ENCODE measurements around the gene JOSD1.

The JOSD1 gene

GRCh38 chr22:38694049-38694448 lies 6.7 kb downstream of the JOSD1 start:
- Histone ChIP-seq H2BK120ac (ENCODE audit: insufficient read depth, low read length, poor library complexity) (no peak overlapping the region), H3K14ac (ENCODE audit: low read length) (no peak overlapping the region), H3K36me3 (ENCODE audit: control insufficient read depth in 1 of 2, insufficient read depth in 2 of 2, low read length in 2 of 2) (peaks cover 9 to 17% of the 10 kb centered on the region in 2 experiments), H4K8ac (ENCODE audit: low read depth, low read length) (no peak overlapping the region), H4K12ac (ENCODE audit: low read depth, low read length) (no peak overlapping the region), H3K27me3 (ENCODE audit: insufficient read depth, low read length) (no peaks in the 10 kb centered on the region), H3K9ac (ENCODE audit: low read length) (no peak overlapping the region), H3K79me2 (ENCODE audit: control insufficient read depth, insufficient read depth, low read length, poor library complexity) (no peaks in the 10 kb centered on the region), H3K27ac (ENCODE audit: low read depth, low read length) (no peak overlapping the region), H3K79me1 (ENCODE audit: low read length) (no peaks in the 10 kb centered on the region), H4K91ac (ENCODE audit: low read depth, low read length) (no peak overlapping the region), H2BK12ac (ENCODE audit: low read length) (no peak overlapping the region), H3K4me1 (ENCODE audit: control insufficient read depth in 1 of 2, insufficient read depth in 2 of 2, low read length in 2 of 2) (peaks cover 2 to 10% of the 10 kb centered on the region in 2 experiments), H2AFZ (ENCODE audit: insufficient read depth, low read length, poor library complexity) (no peak overlapping the region), H2BK5ac (ENCODE audit: low read depth, low read length, poor library complexity) (no peak overlapping the region), H3K23ac (ENCODE audit: low read length) (no peak overlapping the region), H3K4me2 (ENCODE audit: low read length) (no peak overlapping the region), H2AK5ac (ENCODE audit: low read length) (no peak overlapping the region), H3K18ac (ENCODE audit: low read length) (no peak overlapping the region), H3K9me3 (ENCODE audit: insufficient read depth, low read depth, low read length) (no peaks in the 10 kb centered on the region), H3K4me3 (ENCODE audit: low read depth, low read length) (no peak overlapping the region), H3K4ac (ENCODE audit: low read depth, low read length) (no peak overlapping the region)
- DNase-seq, result peak; percentile 49 to 66
- WGBS (ENCODE audit: extremely low coverage, insufficient coverage, insufficient read length), result no CpG with 5 or more reads among the region's 2 CpGs

- Histone ChIP-seq H4K8ac (ENCODE audit: low read depth, low read length) (no peak overlapping the region), H4K91ac (ENCODE audit: low read depth, low read length) (no peak overlapping the region), H3K4me3 (ENCODE audit: low read depth, low read length) (no peak overlapping the region), H3K18ac (ENCODE audit: low read length) (no peak overlapping the region), H2AK5ac (ENCODE audit: low read length) (no peak overlapping the region), H2AFZ (ENCODE audit: insufficient read depth, low read length, poor library complexity) (no peak overlapping the region), H4K12ac (ENCODE audit: low read depth, low read length) (no peak overlapping the region), H3K14ac (ENCODE audit: low read length) (no peak overlapping the region), H3K9ac (ENCODE audit: low read length) (no peak overlapping the region), H2BK120ac (ENCODE audit: insufficient read depth, low read length, poor library complexity) (no peak overlapping the region), H3K9me3 (ENCODE audit: insufficient read depth, low read depth, low read length) (no peaks in the 10 kb centered on the region), H3K79me2 (ENCODE audit: control insufficient read depth, insufficient read depth, low read length, poor library complexity) (no peaks in the 10 kb centered on the region), H3K4me1 (ENCODE audit: control insufficient read depth in 1 of 2, insufficient read depth in 2 of 2, low read length in 2 of 2) (no peaks in the 10 kb centered on the region), H3K23ac (ENCODE audit: low read length) (no peak overlapping the region), H2BK12ac (ENCODE audit: low read length) (no peak overlapping the region), H3K36me3 (ENCODE audit: control insufficient read depth in 1 of 2, insufficient read depth in 2 of 2, low read length in 2 of 2) (peaks cover 33 to 55% of the 10 kb centered on the region in 2 experiments), H3K4ac (ENCODE audit: low read depth, low read length) (no peak overlapping the region), H3K79me1 (ENCODE audit: low read length) (no peaks in the 10 kb centered on the region), H3K27ac (ENCODE audit: low read depth, low read length) (no peak overlapping the region), H3K27me3 (ENCODE audit: insufficient read depth, low read length) (no peaks in the 10 kb centered on the region), H3K4me2 (ENCODE audit: low read length) (no peak overlapping the region), H2BK5ac (ENCODE audit: low read depth, low read length, poor library complexity) (no peak overlapping the region)
- DNase-seq, result no peak
- no CpG with 5 or more reads among the region's 1 CpG for WGBS (ENCODE audit: extremely low coverage, insufficient coverage, insufficient read length)
These were observed 11.1 kb downstream of the JOSD1 start for GRCh38 chr22:38689651-38690050.

GRCh38 chr22:38685761-38686160 lies 15.0 kb downstream of the JOSD1 start:
- peaks cover 38 to 57% of the 10 kb centered on the region in 2 experiments for H3K36me3 ChIP-seq (ENCODE audit: control insufficient read depth in 1 of 2, insufficient read depth in 2 of 2, low read length in 2 of 2)
- no peak overlapping the region for H2BK120ac ChIP-seq (ENCODE audit: insufficient read depth, low read length, poor library complexity)
- peaks cover 5 to 8% of the 10 kb centered on the region in 2 experiments for H3K4me1 ChIP-seq (ENCODE audit: control insufficient read depth in 1 of 2, insufficient read depth in 2 of 2, low read length in 2 of 2)
- no peaks in the 10 kb centered on the region for H3K27me3 ChIP-seq (ENCODE audit: insufficient read depth, low read length)
- no peak overlapping the region for H3K14ac ChIP-seq (ENCODE audit: low read length)
- no peak overlapping the region for H2AFZ ChIP-seq (ENCODE audit: insufficient read depth, low read length, poor library complexity)
- WGBS (ENCODE audit: extremely low coverage, insufficient coverage, insufficient read length), result no CpG with 5 or more reads among the region's 1 CpG
- H3K18ac ChIP-seq (ENCODE audit: low read length), result no peak overlapping the region
- H3K9me3 ChIP-seq (ENCODE audit: insufficient read depth, low read depth, low read length), result no peaks in the 10 kb centered on the region
- peaks cover 4% of the 10 kb centered on the region for H3K79me1 ChIP-seq (ENCODE audit: low read length)
- no peak overlapping the region for H4K8ac ChIP-seq (ENCODE audit: low read depth, low read length)
- no peak overlapping the region for H3K4me2 ChIP-seq (ENCODE audit: low read length)
- no peak overlapping the region for H4K91ac ChIP-seq (ENCODE audit: low read depth, low read length)
- no peak for DNase-seq
- no peak overlapping the region for H3K4ac ChIP-seq (ENCODE audit: low read depth, low read length)
- H3K4me3 ChIP-seq (ENCODE audit: low read depth, low read length), result no peak overlapping the region
- no peak overlapping the region for H2BK12ac ChIP-seq (ENCODE audit: low read length)
- H3K23ac ChIP-seq (ENCODE audit: low read length), result no peak overlapping the region
- no peak overlapping the region for H3K9ac ChIP-seq (ENCODE audit: low read length)
- no peak overlapping the region for H3K27ac ChIP-seq (ENCODE audit: low read depth, low read length)
- peaks cover 3% of the 10 kb centered on the region for H3K79me2 ChIP-seq (ENCODE audit: control insufficient read depth, insufficient read depth, low read length, poor library complexity)
- H2AK5ac ChIP-seq (ENCODE audit: low read length), result no peak overlapping the region
- H2BK5ac ChIP-seq (ENCODE audit: low read depth, low read length, poor library complexity), result no peak overlapping the region
- no peak overlapping the region for H4K12ac ChIP-seq (ENCODE audit: low read depth, low read length)

- no peak for DNase-seq
- no peak overlapping the region for H3K4me3 ChIP-seq (ENCODE audit: low read depth, low read length)
- peaks cover 36 to 54% of the 10 kb centered on the region in 2 experiments for H3K36me3 ChIP-seq (ENCODE audit: control insufficient read depth in 1 of 2, insufficient read depth in 2 of 2, low read length in 2 of 2)
- H3K18ac ChIP-seq (ENCODE audit: low read length), result no peak overlapping the region
- no peak overlapping the region for H3K23ac ChIP-seq (ENCODE audit: low read length)
- H3K14ac ChIP-seq (ENCODE audit: low read length), result no peak overlapping the region
- H2BK5ac ChIP-seq (ENCODE audit: low read depth, low read length, poor library complexity), result no peak overlapping the region
- no peaks in the 10 kb centered on the region for H3K9me3 ChIP-seq (ENCODE audit: insufficient read depth, low read depth, low read length)
- no peak overlapping the region for H4K91ac ChIP-seq (ENCODE audit: low read depth, low read length)
- no peak overlapping the region for H2BK120ac ChIP-seq (ENCODE audit: insufficient read depth, low read length, poor library complexity)
- H3K9ac ChIP-seq (ENCODE audit: low read length), result no peak overlapping the region
- no peaks in the 10 kb centered on the region for H3K27me3 ChIP-seq (ENCODE audit: insufficient read depth, low read length)
- no peak overlapping the region for H3K4ac ChIP-seq (ENCODE audit: low read depth, low read length)
- WGBS (ENCODE audit: extremely low coverage, insufficient coverage, insufficient read length), result no CpG with 5 or more reads among the region's 9 CpGs
- peaks cover 4% of the 10 kb centered on the region for H3K79me1 ChIP-seq (ENCODE audit: low read length)
- no peak overlapping the region for H4K8ac ChIP-seq (ENCODE audit: low read depth, low read length)
- H4K12ac ChIP-seq (ENCODE audit: low read depth, low read length), result no peak overlapping the region
- H2AFZ ChIP-seq (ENCODE audit: insufficient read depth, low read length, poor library complexity), result no peak overlapping the region
- no peak overlapping the region for H2BK12ac ChIP-seq (ENCODE audit: low read length)
- no peak overlapping the region for H3K4me2 ChIP-seq (ENCODE audit: low read length)
- peaks cover 3% of the 10 kb centered on the region for H3K79me2 ChIP-seq (ENCODE audit: control insufficient read depth, insufficient read depth, low read length, poor library complexity)
- H3K4me1 ChIP-seq (ENCODE audit: control insufficient read depth in 1 of 2, insufficient read depth in 2 of 2, low read length in 2 of 2), result peaks cover 5 to 8% of the 10 kb centered on the region in 2 experiments
- H2AK5ac ChIP-seq (ENCODE audit: low read length), result no peak overlapping the region
- H3K27ac ChIP-seq (ENCODE audit: low read depth, low read length), result no peak overlapping the region
These were observed 15.8 kb downstream of the JOSD1 start for GRCh38 chr22:38684895-38685294.

All from trophoblast cell (in vitro differentiated cells and primary cell).